Muscle layer of colon (tissue), 2 donors: ENCODE data around the gene MROH2A.

Source experiments
- H3K27ac ChIP-seq: one replicate; pipeline ENCODE4 v1.7.0; 2013; ENCODE audit warnings: low read depth, mild to moderate bottlenecking, low read length, moderate library complexity
- H3K27me3 ChIP-seq, 2 donors: one replicate each; pipeline ENCODE4 v1.7.0; 2013; ENCODE audit warnings: low read length in 2 of 2, mild to moderate bottlenecking in 2 of 2; ENCODE audit not compliant: insufficient read depth in 2 of 2, control insufficient read depth in 1 of 2
- H3K36me3 ChIP-seq: one replicate; pipeline ENCODE4 v1.7.0; 2013; ENCODE audit warnings: mild to moderate bottlenecking, low read length; ENCODE audit not compliant: insufficient read depth
- H3K4me1 ChIP-seq: one replicate; pipeline ENCODE4 v1.7.0; 2013; ENCODE audit warnings: mild to moderate bottlenecking, low read length; ENCODE audit not compliant: insufficient read depth
- H3K4me3 ChIP-seq, 2 donors: one replicate each; pipeline ENCODE4 v1.7.0; 2013; ENCODE audit warnings: low read length in 2 of 2, low read depth in 1 of 2, mild to moderate bottlenecking in 1 of 2, moderate library complexity in 1 of 2
- H3K9ac ChIP-seq: one replicate; pipeline ENCODE4 v1.7.0; 2013; ENCODE audit warnings: low read length
- H3K9me3 ChIP-seq: one replicate; pipeline ENCODE4 v1.7.0; 2013; ENCODE audit warnings: mild to moderate bottlenecking, low read length
- donor health status: abdominal sarcoma.
- donor health status: Adenocarcinoma of cecum.

MROH2A gene

DNA sequence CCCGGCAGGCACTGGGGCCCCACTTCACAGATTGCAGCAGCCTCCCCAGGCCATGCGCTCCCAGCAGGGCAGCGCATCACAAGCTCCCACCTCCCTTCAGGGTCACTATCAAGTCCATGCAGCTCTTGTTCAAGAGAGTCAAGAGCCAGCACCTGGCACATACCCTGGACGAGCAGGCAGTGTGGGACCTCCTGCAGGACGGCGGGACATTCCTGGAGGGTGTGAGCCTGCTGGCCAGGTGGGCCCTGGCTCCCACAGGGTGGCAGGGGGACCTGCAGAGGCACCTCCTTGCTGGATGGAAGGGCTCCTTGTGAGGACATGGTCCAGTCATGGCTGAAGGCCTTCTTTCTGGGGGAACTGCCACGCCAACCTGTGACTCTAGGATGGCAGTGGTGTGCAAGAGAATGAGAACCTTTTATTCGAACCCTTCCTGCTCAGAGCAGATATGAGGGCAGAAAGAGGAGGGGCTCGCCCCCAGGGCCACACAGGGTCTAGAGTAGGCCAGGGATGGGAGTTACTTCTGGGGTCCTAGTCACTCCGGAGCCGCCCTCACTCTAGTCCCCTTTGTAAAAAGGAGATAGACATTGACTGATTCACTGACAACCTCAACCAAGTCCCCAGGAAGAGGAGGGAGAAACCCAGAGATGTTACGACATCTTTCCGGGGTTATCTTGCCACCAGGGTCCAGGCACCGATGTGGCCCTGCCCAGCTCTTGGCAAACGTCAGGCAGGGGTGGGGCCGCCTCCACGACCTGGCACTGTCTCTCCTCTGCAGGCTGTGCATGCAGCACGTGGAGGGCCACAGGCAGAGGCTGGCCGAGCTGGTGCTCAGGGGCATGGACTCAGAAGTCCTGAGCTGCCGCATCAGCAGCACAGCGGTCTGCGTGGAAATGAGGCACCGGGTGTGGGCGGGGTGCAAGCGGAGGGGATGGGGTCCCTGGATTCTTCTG, 44.9 kb downstream of the MROH2A start:
- H3K36me3 ChIP-seq = no peaks in the 10 kb centered on the region
- no peak overlapping the region for H3K9ac ChIP-seq
- H3K9me3 ChIP-seq = no peaks in the 10 kb centered on the region
- no peaks in the 10 kb centered on the region for H3K4me1 ChIP-seq
- H3K27me3 ChIP-seq = no peaks in the 10 kb centered on the region
- H3K27ac ChIP-seq = no peak overlapping the region
- H3K4me3 ChIP-seq = no peak overlapping the region

DNA sequence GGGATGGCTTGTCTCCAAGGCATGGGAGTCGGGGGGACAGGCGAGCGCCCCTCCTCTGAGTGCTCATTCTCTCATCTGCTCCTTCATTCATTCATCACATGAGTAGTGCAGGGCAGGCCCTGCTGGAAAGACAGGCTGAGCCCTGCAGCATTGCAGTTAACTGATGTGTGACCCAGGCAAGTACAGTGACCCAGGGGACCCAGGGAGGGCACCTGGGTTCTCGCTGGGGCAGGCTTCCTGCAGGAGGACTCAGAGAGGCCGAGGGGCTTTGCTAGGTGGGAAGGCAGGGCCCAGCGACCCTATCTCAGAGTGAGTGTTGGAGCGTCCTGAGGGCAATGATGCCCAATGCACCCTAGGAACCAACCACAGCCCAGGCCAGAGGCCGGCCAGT, 45.6 kb downstream of the MROH2A start:
- no peaks in the 10 kb centered on the region for H3K27me3 ChIP-seq
- no peaks in the 10 kb centered on the region for H3K9me3 ChIP-seq
- H3K4me1 ChIP-seq = no peaks in the 10 kb centered on the region
- no peak overlapping the region for H3K27ac ChIP-seq
- no peak overlapping the region for H3K4me3 ChIP-seq
- no peaks in the 10 kb centered on the region for H3K36me3 ChIP-seq
- no peak overlapping the region for H3K9ac ChIP-seq

DNA sequence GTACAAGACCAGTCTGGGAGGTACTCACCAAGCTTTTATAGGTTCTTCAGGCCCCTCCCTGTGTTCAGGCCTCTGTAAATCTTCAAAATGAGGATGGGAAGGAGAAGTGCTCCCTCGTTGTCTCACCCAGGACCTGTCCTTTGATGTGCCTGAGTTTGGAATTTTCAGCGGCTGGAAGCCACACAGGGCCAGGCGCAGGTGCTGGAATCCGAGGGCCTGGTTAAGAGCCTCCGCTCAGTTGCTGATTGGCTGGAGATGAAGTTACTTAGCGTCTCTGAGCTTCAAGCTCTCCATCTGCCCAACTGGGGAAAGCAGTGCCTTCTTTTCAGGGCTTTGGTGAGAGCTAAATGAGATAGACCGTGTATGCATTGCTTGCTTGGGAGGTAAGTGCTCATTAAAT, 46.2 kb downstream of the MROH2A start:
- H3K4me3 ChIP-seq = no peak overlapping the region
- H3K9ac ChIP-seq = no peak overlapping the region
- H3K36me3 ChIP-seq = no peaks in the 10 kb centered on the region
- H3K27me3 ChIP-seq = no peaks in the 10 kb centered on the region
- no peak overlapping the region for H3K27ac ChIP-seq
- no peaks in the 10 kb centered on the region for H3K9me3 ChIP-seq
- no peaks in the 10 kb centered on the region for H3K4me1 ChIP-seq

DNA sequence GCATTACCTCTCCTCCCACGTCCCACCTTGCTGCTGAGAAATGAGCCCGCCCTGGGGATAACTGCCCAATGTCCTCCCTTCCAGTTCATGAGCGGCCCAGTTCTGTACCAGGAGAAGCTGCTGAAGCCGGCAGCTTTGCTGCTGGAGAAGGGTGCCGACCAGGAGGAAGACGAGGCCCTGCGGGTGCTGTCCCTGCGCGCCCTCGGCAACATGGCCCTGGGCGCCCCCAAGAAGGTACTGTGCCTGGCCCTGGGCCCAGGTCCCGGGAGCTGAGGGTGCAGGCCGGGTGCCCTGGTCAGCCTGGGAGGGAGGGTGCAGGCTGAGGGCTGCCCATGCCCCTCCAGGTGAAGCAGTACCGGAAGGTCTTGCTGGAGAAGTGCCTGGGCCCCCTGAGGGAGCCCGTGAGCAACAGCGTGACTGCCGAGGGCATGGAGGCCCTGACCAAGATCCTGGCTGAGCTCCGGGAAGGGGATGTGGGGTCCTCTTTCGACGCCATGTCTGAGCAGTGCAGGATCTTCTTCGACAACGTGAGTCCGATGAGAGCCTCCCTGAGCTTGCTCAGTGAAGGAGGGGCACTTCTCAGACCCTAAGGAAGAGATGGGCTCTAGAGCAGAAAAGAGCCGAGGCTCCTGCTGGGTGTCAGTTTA, 50.5 kb downstream of the MROH2A start:
- Histone ChIP-seq H3K27me3 (no peaks in the 10 kb centered on the region), H3K9ac (no peak overlapping the region), H3K4me3 (no peak overlapping the region), H3K4me1 (no peaks in the 10 kb centered on the region), H3K9me3 (no peaks in the 10 kb centered on the region), H3K36me3 (no peaks in the 10 kb centered on the region), H3K27ac (no peak overlapping the region)

DNA sequence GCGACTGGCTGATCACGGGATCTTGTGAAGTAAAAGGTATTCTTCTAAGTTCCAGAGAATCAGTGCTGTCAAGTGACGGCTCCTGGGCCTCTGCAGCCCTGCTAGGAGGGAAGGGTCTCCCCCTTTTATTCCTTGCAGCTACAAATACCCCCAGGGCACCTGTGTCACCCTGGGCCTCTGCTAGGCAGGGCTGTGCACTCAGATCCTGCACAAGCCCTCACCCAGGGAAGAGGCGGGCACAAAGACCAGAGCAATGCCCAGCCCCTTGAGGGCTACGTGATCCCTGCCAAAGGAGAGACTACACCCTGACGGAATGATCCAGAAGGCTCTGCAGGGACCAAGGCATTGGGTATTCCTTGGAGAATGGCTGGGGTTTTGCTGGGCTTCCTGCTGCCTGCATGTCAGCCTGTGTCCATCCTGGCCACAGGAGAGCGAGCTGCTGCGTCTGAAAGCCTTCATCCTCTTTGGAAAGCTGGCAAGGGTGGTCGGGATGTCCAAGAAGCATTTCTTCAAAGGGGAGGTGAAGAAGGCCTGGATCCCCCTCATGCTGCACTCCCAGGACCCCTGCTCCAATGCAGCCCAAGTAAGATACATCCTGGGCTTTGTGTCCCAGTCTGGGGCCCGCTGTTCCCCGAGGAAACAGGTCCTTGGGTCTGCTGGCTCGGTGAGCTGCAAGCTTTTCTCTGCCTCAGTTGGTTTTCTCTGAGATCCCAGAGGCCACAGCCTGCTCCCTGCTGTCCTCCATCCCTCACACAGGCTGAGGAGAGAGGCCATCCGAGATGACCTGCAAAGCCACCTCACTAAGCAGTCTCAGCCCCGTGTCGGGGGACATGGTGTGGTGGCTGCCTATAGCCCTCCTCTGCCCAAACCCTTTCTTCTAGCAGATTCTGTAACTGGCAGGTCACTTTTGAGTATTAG, 51.3 kb downstream of the MROH2A start:
- no peaks in the 10 kb centered on the region for H3K4me1 ChIP-seq
- H3K27ac ChIP-seq = no peak overlapping the region
- no peak overlapping the region for H3K4me3 ChIP-seq
- no peaks in the 10 kb centered on the region for H3K9me3 ChIP-seq
- no peaks in the 10 kb centered on the region for H3K36me3 ChIP-seq
- no peaks in the 10 kb centered on the region for H3K27me3 ChIP-seq
- no peak overlapping the region for H3K9ac ChIP-seq

DNA sequence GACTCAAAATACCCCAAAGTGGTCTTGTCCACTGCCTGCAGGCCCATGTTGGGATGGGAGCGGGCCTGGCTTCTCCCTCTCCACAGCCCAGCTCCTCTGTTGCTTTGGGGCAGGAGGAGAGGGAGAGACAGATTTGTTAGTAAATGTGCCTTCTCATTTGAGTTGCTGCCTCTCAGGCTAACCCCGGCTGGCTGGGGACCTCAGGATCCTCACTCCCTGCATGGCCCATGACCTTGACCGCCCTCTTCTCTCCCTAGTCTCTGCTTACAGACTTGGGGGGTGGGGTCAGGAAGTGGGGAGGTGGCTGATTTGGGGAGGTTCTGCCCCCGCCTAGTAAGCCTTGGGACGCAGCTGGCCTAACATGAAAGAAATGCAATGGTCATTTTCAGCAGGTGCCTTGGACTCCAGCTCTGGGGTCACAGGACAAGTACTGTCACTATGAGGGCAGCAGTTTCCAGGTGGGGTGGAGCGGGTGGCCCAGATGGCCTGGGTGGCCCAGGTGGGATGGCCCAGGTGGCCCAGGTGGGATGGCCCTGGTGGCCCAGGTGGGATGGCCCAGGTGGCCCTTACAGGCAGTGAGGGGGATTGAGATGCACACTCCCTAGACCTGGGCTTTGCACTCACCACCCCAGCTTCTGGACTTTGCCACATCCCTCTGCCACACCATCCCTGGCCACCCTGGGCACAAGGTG, 52.1 kb downstream of the MROH2A start:
- Histone ChIP-seq H3K4me3 (no peak overlapping the region), H3K9me3 (no peaks in the 10 kb centered on the region), H3K4me1 (no peaks in the 10 kb centered on the region), H3K27ac (no peak overlapping the region), H3K9ac (no peak overlapping the region), H3K36me3 (no peaks in the 10 kb centered on the region), H3K27me3 (no peaks in the 10 kb centered on the region)

DNA sequence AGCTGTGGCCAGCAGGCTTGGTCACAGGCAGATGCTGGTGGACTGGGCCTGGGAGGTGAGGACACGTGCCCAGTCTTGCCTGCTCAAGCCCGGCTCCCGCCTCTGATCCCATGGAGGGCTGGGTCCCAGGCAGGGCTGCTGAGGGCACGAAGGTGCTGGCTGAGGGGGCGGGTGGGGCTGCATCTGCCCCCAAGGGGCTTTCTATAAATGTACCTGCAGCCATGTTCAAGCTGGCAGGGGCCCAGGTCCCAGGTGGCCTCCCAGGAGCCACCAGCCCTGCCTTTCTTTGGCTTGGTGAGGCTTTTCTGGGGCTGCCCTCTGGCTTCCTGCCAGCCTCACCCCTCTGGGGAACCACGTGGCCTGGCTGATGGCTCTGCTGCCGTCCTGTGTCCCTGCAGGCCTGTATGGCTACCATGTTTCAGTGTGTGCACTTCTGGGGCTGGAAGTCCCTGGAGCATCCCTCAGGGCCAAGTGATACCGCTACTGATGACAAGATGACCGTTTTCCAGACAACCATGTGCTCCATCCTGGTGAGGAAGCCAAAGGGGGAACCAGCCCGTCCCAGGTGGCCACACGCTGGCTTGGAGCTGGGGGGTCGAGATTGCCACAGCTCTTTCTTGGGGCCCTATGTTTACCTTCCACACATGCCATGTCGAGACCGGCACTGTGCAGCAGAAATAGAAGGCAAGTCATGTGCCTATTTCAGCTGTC, 53.0 kb downstream of the MROH2A start:
- no peak overlapping the region for H3K4me3 ChIP-seq
- no peak overlapping the region for H3K27ac ChIP-seq
- no peaks in the 10 kb centered on the region for H3K36me3 ChIP-seq
- no peaks in the 10 kb centered on the region for H3K4me1 ChIP-seq
- H3K9me3 ChIP-seq = no peaks in the 10 kb centered on the region
- no peak overlapping the region for H3K9ac ChIP-seq
- no peaks in the 10 kb centered on the region for H3K27me3 ChIP-seq

DNA sequence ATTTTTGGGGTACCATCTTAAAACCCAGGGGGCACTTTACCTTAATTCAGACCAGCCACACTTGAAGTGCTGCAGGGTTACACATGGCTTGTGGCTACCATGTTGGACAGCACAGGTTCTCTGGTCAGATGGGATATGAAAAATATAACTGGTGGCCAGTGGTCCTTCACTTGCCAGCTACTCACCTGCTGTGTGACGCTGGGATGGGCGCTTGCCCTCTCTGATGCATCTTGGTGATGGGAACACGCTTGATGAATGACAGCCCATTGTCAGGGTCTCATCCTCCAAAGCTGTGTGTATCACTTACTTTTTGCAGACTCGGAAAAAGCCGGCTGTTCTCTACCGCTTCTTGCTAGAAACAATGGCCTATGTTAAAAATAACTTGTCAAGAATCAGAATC, 53.7 kb downstream of the MROH2A start:
- Histone ChIP-seq H3K9ac (no peak overlapping the region), H3K9me3 (no peaks in the 10 kb centered on the region), H3K36me3 (no peaks in the 10 kb centered on the region), H3K4me1 (no peaks in the 10 kb centered on the region), H3K27ac (no peak overlapping the region), H3K4me3 (no peak overlapping the region), H3K27me3 (no peaks in the 10 kb centered on the region)

DNA sequence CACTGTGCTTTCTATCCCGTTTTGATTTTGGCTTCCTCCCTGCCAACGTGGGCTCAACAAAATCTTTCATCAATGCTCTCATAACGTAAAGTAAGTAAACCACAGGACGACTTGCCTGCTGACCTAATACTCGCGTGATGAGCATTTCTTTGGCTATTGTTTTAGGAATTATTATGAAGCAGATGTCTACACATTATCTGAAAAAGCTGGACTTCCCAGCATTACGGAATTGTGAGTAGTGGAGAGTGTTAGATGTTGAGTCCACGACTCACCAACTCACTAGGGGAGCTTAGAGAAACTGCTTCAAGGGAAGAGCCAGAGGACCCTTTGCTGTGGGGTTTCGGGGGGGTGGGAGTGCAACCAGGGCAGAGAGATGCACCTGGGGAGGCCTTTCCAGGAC, 54.3 kb downstream of the MROH2A start:
- H3K9me3 ChIP-seq = no peaks in the 10 kb centered on the region
- no peaks in the 10 kb centered on the region for H3K36me3 ChIP-seq
- H3K4me3 ChIP-seq = no peak overlapping the region
- no peaks in the 10 kb centered on the region for H3K27me3 ChIP-seq
- no peaks in the 10 kb centered on the region for H3K4me1 ChIP-seq
- H3K27ac ChIP-seq = no peak overlapping the region
- H3K9ac ChIP-seq = no peak overlapping the region

DNA sequence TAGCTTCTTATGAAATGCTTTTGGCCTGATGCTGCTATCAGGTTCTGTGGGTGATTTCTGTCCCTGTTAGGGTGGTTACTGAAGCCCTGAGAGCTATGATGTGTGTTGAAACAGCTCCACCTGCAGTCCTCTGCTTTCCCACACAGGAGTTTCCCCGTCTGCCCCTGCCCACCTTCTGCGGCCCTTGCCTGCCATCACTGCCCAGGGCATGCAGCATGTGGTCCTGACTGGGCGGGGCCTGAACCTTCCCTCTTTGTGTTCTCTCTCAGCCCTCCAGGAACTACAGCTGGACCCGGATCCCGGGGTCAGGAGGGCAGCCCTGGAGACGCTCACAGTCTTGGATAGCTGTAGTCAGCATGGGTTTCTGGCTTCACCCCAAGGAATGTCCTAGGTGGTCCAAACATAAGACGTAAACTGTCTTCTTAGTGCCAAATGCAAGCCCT, 54.8 kb downstream of the MROH2A start:
- no peak overlapping the region for H3K9ac ChIP-seq
- H3K4me3 ChIP-seq = no peak overlapping the region
- no peaks in the 10 kb centered on the region for H3K4me1 ChIP-seq
- H3K36me3 ChIP-seq = no peaks in the 10 kb centered on the region
- no peak overlapping the region for H3K27ac ChIP-seq
- no peaks in the 10 kb centered on the region for H3K9me3 ChIP-seq
- no peaks in the 10 kb centered on the region for H3K27me3 ChIP-seq
